ENCODE data around the gene RNASE7.

RNASE7 gene

DNA sequence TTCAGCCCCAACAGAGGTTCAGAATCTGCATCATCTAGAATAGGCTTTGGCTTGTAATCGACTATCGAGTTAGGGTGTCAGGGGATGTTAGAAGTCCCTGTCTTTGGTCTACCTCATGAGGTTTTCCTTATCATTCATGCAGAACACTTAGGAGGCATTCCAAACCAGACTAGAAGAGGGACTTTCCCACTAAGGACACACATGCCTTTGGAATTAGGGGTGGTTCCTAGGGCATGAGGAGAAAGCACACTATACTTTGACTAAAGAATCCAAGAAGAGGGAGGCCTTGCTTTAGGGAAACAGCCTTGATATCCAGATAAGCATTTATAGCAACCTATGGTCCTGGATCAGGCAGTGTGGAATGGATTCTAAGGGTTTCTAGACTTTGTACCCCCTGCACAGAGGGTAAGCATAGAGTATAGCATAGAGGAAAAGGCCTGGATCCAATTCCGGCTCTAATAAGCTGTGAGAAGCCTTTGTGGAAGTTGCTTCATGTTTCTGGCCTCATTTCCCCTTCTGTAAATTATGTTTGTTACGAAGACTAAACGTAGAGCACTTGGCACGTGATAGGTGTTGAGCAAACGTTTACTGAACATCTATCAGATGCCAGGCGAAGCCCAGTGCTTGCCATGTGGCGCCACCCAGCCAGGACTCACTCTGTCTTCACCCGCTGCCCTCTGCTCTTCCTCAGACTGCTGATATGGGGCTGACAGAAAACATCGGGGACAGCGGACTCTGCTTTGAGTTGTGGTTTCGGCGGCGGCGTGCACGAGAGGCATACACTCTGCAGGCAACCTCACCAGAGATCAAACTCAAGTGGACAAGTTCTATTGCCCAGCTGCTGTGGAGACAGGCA, 43.1 kb downstream of the RNASE7 start:
- TF ChIP-seq POLR2AphosphoS5 (IDR thresholded peaks at IDR 0.05; ENCODE audit: low read depth, low read length), result no peak
- TF ChIP-seq TAF1 (IDR thresholded peaks at IDR 0.05; ENCODE audit: borderline replicate concordance, low read depth, low read length), result no peak
- TF ChIP-seq POLR2A (IDR thresholded peaks at IDR 0.05; ENCODE audit: low read depth, low read length), result no peak
- FAIRE-seq (no peak), DNase-seq (ENCODE audit: insufficient read length) (no peak)

DNA sequence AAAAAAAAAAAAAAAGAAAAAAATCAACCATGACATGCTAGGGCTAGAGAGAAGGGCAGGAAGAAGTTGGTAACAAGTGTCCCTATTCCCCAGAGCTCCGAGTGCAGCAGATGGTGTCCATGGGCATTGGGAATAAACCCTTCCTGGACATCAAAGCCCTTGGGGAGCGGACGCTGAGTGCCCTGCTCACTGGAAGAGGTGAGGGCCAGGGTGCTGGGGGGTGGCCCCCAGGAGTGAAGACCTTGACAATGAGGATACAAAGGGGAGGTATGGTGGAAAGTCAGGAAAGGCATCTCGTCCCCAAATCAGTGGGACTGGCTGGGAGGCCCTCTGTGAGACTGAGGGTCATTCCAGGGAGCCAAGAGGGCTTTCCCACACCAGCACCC, 44.7 kb downstream of the RNASE7 start:
- no peak for FAIRE-seq
- DNase-seq (ENCODE audit: insufficient read length), result no peak
- TF ChIP-seq POLR2A (IDR thresholded peaks at IDR 0.05; ENCODE audit: low read depth, low read length), result no peak
- TF ChIP-seq TAF1 (IDR thresholded peaks at IDR 0.05; ENCODE audit: borderline replicate concordance, low read depth, low read length), result no peak
- TF ChIP-seq POLR2AphosphoS5 (IDR thresholded peaks at IDR 0.05; ENCODE audit: low read depth, low read length), result no peak

DNA sequence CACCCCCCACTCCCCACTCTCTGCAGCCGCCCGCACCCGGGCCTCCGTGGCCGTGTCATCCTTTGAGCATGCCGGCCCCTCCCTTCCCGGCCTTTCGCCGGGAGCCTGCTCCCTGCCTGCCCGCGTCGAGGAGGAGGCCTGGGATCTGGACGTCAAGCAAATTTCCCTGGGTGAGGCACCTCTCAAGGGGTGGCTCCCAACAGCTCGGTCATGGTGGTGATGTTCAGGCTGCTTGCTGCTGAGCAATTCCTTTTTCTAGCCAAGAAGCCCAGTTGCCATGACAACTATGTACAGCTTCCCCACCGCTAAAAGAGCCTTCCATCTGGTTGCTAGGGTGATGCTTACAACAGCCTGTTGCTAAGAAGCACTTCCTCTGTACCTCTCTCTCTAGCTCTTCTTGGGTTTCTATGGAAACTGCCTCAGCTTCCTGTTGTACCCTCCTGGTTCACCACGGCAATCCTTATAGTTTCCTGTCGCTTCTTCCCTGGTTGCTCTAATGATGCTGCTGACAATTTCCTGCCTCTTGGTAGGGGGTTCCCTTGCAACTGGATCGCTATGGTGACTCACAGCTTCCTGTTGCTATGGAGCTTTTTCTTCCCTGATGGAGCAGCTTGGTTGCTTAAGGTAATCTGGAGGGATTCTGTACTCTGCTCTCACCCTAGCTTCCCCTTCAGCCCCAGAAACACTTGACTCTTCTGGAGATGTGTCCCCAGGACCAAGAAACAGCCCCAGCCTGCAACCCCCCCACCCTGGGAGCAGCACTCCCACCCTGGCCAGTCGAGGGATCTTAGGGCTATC, 45.3 kb downstream of the RNASE7 start:
- FAIRE-seq (no peak), DNase-seq (ENCODE audit: insufficient read length) (no peak)
- TF ChIP-seq POLR2AphosphoS5 (IDR thresholded peaks at IDR 0.05; ENCODE audit: low read depth, low read length) (no peak), POLR2A (IDR thresholded peaks at IDR 0.05; ENCODE audit: low read depth, low read length) (no peak), TAF1 (IDR thresholded peaks at IDR 0.05; ENCODE audit: borderline replicate concordance, low read depth, low read length) (no peak)

DNA sequence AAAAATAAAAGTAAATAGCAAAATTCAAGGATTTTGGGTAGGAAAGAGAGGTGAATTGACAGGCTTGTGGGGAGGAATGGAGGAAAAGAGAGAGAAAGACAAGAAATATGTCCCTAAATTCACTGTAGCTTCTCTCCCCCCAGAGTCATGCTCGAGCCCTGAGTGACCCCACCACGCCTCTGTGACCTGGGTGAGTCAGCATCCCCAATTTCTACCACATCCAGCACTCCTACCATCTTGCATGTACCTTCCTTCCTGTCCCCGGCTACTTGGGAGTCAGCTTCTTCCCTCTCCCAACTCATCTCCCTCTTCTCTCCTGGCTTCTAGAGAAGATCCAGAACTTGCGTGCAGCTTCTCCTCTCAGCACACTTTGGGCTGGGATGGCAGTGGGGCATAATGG, 46.5 kb downstream of the RNASE7 start:
- no peak for TF ChIP-seq TAF1 (IDR thresholded peaks at IDR 0.05; ENCODE audit: borderline replicate concordance, low read depth, low read length)
- no peak for TF ChIP-seq POLR2A (IDR thresholded peaks at IDR 0.05; ENCODE audit: low read depth, low read length)
- TF ChIP-seq POLR2AphosphoS5 (IDR thresholded peaks at IDR 0.05; ENCODE audit: low read depth, low read length), result no peak
- no peak for FAIRE-seq

DNA sequence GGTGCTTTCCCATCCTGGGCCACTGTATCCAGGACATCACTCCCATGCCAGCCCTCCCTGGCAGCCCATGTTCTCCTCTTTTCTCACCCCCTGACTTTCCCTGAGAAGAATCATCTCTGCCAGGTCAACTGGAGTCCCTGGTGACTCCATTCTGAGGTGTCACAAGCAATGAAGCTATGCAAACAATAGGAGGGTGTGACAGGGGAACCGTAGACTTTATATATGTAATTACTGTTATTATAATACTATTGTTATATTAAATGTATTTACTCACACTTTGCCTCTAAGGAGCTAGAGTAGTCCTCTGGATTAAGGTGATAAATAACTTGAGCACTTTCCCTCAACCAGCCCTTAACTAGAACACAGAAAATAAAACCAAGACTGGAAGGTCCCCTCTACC, 47.1 kb downstream of the RNASE7 start:
- FAIRE-seq (no peak), DNase-seq (ENCODE audit: insufficient read length) (no peak)
- TF ChIP-seq POLR2AphosphoS5 (IDR thresholded peaks at IDR 0.05; ENCODE audit: low read depth, low read length) (no peak), POLR2A (IDR thresholded peaks at IDR 0.05; ENCODE audit: low read depth, low read length) (no peak), TAF1 (IDR thresholded peaks at IDR 0.05; ENCODE audit: borderline replicate concordance, low read depth, low read length) (no peak)

More for the DNA sequence above, 46.5 kb downstream of the RNASE7 start:
- no peak for DNase-seq (ENCODE audit: insufficient read length)

DNA sequence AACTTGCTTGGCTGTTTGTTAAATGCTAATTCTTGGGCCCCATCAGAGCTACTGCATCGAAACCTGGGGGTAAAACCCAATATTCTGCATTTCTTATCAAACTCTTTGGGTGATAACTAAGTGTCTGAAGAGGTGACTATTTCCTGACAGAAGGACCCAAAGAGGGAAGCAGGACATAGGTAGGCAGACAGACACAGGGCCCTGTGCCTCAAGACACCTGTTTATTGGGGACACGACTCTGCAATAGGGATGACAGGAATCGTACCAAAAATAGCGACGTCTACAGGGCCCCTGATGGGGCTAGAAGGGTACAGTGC, 47.7 kb downstream of the RNASE7 start:
- FAIRE-seq (no peak), DNase-seq (ENCODE audit: insufficient read length) (no peak)
- TF ChIP-seq TAF1 (IDR thresholded peaks at IDR 0.05; ENCODE audit: borderline replicate concordance, low read depth, low read length), result no peak
- no peak for TF ChIP-seq POLR2AphosphoS5 (IDR thresholded peaks at IDR 0.05; ENCODE audit: low read depth, low read length)
- no peak for TF ChIP-seq POLR2A (IDR thresholded peaks at IDR 0.05; ENCODE audit: low read depth, low read length)

DNA sequence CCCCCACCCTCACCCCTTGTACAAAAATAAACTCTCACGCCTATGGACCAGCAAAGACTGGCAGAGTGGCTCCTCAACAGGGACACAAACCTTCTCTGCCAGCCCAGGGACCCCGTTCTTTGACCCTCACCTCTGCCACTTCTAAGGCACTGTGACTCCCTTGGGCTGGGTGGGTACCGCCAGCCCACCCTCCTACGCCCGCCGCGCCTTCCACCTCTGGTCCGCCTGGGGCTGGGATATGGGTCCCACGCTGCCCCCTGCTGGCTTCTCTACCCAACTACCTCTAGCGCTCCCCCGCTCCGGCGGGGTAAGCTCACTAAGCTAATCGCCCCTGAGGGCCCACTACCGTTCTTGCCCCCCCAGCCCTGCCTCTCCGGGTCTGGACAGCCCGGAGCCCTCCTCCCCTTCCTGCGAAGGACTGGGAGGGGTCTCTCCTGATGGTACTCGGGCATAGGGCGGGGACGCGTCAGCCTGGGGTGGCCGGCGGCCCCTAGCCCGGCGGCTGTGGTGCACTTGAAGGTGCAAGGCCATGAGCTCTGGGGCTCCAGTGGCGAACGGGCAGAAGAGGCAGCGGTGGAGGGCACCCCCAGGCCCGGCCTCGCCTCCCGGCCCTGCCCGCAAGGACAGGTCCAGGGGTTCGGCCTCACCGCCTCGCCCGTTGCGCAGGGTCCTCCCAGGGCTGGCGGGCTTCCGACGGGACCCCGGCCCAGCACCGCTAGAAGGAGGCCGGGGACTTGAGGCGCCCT, 48.2 kb downstream of the RNASE7 start:
- DNase-seq (ENCODE audit: insufficient read length), result no peak
- no peak for TF ChIP-seq POLR2A (IDR thresholded peaks at IDR 0.05; ENCODE audit: low read depth, low read length)
- TF ChIP-seq TAF1 (IDR thresholded peaks at IDR 0.05; ENCODE audit: borderline replicate concordance, low read depth, low read length), result no peak
- no peak for TF ChIP-seq POLR2AphosphoS5 (IDR thresholded peaks at IDR 0.05; ENCODE audit: low read depth, low read length)
- no peak for FAIRE-seq

DNA sequence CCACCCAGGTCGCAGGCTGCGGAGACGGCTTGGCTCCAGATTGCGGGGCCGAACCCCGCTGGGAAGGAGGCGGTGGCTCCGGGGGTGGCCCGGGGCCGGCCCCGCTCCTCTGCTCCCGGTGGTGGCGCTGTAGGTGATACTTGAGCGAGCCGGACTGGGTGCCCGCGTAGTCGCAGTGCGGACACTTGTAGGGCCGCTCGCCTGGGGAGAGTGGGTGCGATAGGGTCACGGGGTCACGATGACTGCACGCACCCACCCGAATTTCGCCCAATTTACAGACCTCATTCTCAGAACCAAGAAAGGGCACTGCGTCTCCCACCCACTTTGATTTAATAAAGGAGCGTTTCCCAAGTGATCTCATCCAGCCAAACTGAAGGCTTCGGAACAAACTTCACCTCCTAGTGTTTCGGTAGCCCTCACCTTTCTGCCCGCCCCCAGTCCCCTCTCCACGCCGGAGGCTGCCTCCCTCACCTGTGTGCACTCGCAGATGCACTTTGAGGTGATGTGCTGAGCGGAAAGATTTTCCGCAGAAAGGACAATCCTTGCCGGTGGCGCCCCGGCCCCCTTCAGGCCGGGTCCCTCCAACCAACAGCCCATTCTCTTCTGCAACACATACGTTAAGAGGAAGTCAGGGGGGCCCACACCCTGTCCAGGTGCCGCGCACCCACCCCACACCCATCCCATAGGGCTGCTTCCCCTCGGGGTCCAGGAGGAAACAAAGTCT, 48.9 kb downstream of the RNASE7 start:
- no peak for TF ChIP-seq POLR2AphosphoS5 (IDR thresholded peaks at IDR 0.05; ENCODE audit: low read depth, low read length)
- TF ChIP-seq POLR2A (IDR thresholded peaks at IDR 0.05; ENCODE audit: low read depth, low read length), result no peak
- no peak for TF ChIP-seq TAF1 (IDR thresholded peaks at IDR 0.05; ENCODE audit: borderline replicate concordance, low read depth, low read length)
- no peak for DNase-seq (ENCODE audit: insufficient read length)
- FAIRE-seq, result no peak

DNA sequence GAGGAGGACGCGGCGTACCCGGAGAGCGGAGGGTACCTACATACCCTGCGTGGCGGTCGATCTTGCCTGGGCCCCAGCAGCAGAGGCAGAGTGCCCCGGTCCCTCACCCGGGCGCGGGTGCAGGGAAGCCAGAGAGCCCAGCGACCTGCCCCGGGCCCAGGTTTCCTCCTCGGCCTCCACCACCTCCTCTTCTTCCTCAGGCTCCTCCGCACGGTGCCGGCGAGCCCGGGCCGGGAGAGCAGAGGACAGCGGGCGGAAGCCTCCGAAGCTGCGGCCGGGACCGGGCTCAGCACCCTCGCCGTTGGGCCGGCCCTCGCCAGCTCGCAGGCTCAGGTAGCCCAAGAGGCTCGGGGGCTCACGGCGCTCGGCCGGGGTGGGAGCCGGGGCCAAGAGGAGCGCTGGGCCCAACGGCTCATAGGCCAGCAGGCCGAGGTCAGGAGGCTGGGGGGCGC, 49.7 kb downstream of the RNASE7 start:
- FAIRE-seq (no peak), DNase-seq (ENCODE audit: insufficient read length) (no peak)
- no peak for TF ChIP-seq POLR2A (IDR thresholded peaks at IDR 0.05; ENCODE audit: low read depth, low read length)
- no peak for TF ChIP-seq TAF1 (IDR thresholded peaks at IDR 0.05; ENCODE audit: borderline replicate concordance, low read depth, low read length)
- no peak for TF ChIP-seq POLR2AphosphoS5 (IDR thresholded peaks at IDR 0.05; ENCODE audit: low read depth, low read length)

DNA sequence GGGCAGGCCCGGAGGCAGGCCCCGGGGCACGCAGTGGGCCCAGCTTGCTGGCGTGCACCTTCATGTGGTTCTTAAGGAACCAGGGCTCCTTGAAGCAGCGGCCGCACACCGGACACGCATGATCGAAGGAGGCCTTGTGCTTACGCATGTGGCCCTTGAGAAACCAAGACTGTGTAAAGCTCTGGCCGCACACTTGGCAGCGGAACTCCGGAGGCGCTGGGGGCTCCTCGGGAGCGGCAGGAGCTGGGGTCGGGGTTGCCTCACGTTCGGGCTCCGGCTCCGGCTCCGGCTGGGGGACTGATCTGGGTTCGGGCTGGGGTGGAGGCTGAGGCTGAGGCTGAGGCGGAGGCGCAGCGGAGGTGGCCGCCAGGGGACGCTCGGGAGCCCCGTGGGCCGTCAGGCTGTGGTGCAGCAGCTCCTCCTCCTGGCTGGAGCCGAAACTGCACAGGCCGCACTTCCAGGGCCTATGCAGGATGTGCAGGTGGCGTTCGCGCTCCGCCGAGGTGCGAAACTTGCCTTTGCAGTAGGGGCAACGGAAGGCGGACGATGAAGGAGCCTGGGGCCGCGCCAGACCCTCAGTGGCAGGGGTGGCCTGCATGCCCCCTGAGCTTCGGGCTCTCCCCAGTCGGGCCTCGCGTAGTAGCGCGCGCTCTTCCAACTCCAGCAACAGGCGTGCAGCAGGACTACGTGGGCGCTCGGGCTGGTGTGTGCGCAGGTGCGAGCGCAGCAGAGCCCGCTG, 50.3 kb downstream of the RNASE7 start:
- peak; percentile 96 for DNase-seq (ENCODE audit: insufficient read length)
- peak; percentile 92 for FAIRE-seq
- TF ChIP-seq POLR2A (IDR thresholded peaks at IDR 0.05; ENCODE audit: low read depth, low read length) (no peak), TAF1 (IDR thresholded peaks at IDR 0.05; ENCODE audit: borderline replicate concordance, low read depth, low read length) (no peak), POLR2AphosphoS5 (IDR thresholded peaks at IDR 0.05; ENCODE audit: low read depth, low read length) (no peak)
